A673 (cell line): Measurements from ENCODE around the gene GLT6D1.

Experiments
- EZH2 ChIP-seq: fragments of 200-600 bp; sonication (generic); IDR thresholded peaks from 2 replicates; pipeline ENCODE4 v1.6.1; 2017; ENCODE audit warnings: borderline replicate concordance, low read depth, mild to moderate bottlenecking, mixed read lengths, antibody characterized with exemption, low read length; ENCODE audit not compliant: poor library complexity, severe bottlenecking
- TF ChIP-seq, protein P1 (sequence below): fragments of 300-800, 200-600 bp; sonication (generic); conservative IDR thresholded peaks from 2 replicates; pipeline ENCODE4 v1.5.1; 2017; ENCODE audit warnings: low read depth, mild to moderate bottlenecking, antibody characterized with exemption, low read length, moderate library complexity, mixed read lengths

GRCh38 chr9:135667463-135668001 lies 28.2 kb upstream of the GLT6D1 start:
- TF ChIP-seq, protein P1, sequence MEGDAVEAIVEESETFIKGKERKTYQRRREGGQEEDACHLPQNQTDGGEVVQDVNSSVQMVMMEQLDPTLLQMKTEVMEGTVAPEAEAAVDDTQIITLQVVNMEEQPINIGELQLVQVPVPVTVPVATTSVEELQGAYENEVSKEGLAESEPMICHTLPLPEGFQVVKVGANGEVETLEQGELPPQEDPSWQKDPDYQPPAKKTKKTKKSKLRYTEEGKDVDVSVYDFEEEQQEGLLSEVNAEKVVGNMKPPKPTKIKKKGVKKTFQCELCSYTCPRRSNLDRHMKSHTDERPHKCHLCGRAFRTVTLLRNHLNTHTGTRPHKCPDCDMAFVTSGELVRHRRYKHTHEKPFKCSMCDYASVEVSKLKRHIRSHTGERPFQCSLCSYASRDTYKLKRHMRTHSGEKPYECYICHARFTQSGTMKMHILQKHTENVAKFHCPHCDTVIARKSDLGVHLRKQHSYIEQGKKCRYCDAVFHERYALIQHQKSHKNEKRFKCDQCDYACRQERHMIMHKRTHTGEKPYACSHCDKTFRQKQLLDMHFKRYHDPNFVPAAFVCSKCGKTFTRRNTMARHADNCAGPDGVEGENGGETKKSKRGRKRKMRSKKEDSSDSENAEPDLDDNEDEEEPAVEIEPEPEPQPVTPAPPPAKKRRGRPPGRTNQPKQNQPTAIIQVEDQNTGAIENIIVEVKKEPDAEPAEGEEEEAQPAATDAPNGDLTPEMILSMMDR = no peak
- no peak for TF ChIP-seq EZH2
